Keratinocyte (primary cell): ENCODE measurements around the gene PIGT. TPM values are rescaled to one million over a fixed set of nuclear protein-coding genes. Genes with fewer than 3 reads are reported as not detected.

Experiments
- DNase-seq: peaks from one replicate; pipeline ENCODE4 v3.0.0-alpha.2; 2011; ENCODE audit warnings: low read depth, missing footprints, low spot score
- FAIRE-seq: peaks from 2 replicates; lab custom pipeline; 2011; peaks lifted over from hg19 to GRCh38; lab: Jason Lieb, UNC
- H2AFZ ChIP-seq: 2 replicates; pipeline ENCODE4 v1.6.0; 2012; ENCODE audit warnings: low read length, control low read depth, inconsistent platforms; ENCODE audit not compliant: control insufficient read depth
- H3K27ac ChIP-seq: 2 replicates; pipeline ENCODE4 v1.5.1; 2011; ENCODE audit warnings: low read length; ENCODE audit not compliant: control insufficient read depth, insufficient read depth
- H3K27me3 ChIP-seq: 3 replicates; pipeline ENCODE4 v1.6.0; 2011; ENCODE audit warnings: low read length; ENCODE audit not compliant: control insufficient read depth, insufficient read depth; ENCODE audit errors: extremely low read depth
- H3K36me3 ChIP-seq, 2 experiments: 2 replicates in 1 of 2; 3 replicates in 1 of 2; pipeline ENCODE4 v1.5.1; 2011; ENCODE audit warnings: low read length in 2 of 2, mild to moderate bottlenecking in 1 of 2; ENCODE audit not compliant: control insufficient read depth in 2 of 2, insufficient read depth in 2 of 2; ENCODE audit errors: extremely low read depth in 1 of 2
- H3K4me1 ChIP-seq: 3 replicates; pipeline ENCODE4 v1.5.1; 2011; ENCODE audit warnings: low read length; ENCODE audit not compliant: control insufficient read depth, insufficient read depth; ENCODE audit errors: extremely low read depth
- H3K4me2 ChIP-seq: 3 replicates; pipeline ENCODE4 v1.6.0; 2011; ENCODE audit warnings: low read depth, low read length; ENCODE audit not compliant: control insufficient read depth, insufficient read depth; ENCODE audit errors: extremely low read depth
- H3K4me3 ChIP-seq, 3 experiments: fragments of 200-600 bp in 1 of 3; sonication (generic) in 1 of 3; 2 replicates in 2 of 3; 3 replicates in 1 of 3; pipeline ENCODE4 v1.5.1; 2011 to 2016; ENCODE audit warnings: low read length in 3 of 3, mild to moderate bottlenecking in 3 of 3, control low read depth in 2 of 3, inconsistent platforms in 1 of 3, low read depth in 1 of 3, mixed read lengths in 1 of 3, mixed run types in 1 of 3, moderate library complexity in 1 of 3; ENCODE audit not compliant: control insufficient read depth in 2 of 3, insufficient read depth in 2 of 3; ENCODE audit errors: extremely low read depth in 1 of 3
- H3K79me2 ChIP-seq: 2 replicates; pipeline ENCODE4 v1.6.0; 2012; ENCODE audit warnings: low read length; ENCODE audit not compliant: control insufficient read depth, insufficient read depth
- H3K9ac ChIP-seq: 3 replicates; pipeline ENCODE4 v1.6.0; 2011; ENCODE audit warnings: low read length; ENCODE audit not compliant: control insufficient read depth, insufficient read depth; ENCODE audit errors: extremely low read depth
- H3K9me1 ChIP-seq: 3 replicates; pipeline ENCODE4 v1.6.0; 2011; ENCODE audit warnings: low read length; ENCODE audit not compliant: control insufficient read depth, insufficient read depth; ENCODE audit errors: extremely low read depth
- H3K9me3 ChIP-seq: 2 replicates; pipeline ENCODE4 v1.5.1; 2012; ENCODE audit warnings: low read depth, low read length; ENCODE audit not compliant: control insufficient read depth
- H4K20me1 ChIP-seq: 3 replicates; pipeline ENCODE4 v1.6.0; 2011; ENCODE audit warnings: low read length; ENCODE audit not compliant: control insufficient read depth, insufficient read depth; ENCODE audit errors: extremely low read depth
- EZH2 ChIP-seq: IDR thresholded peaks from one replicate; pipeline ENCODE4 v1.6.1; 2012; ENCODE audit warnings: inconsistent platforms, mild to moderate bottlenecking, low read length, moderate library complexity
- dilution Hi-C: fragments of 300-500 bp; cut with MboI; formaldehyde crosslinking; loops from one replicate; pipeline ENCODE4 v1.7.0; 2020; ENCODE audit warnings: low sequenced_read_pairs; ENCODE audit not compliant: extremely low pct_ligation_motif_present
- polyA plus RNA-seq, 5 experiments: library from polyadenylated mRNA; depleted of rRNA in 3 of 5; stranded (reverse) in 3 of 5; stranded (forward) in 1 of 5; unstranded in 1 of 5; fragments of >200 nt; gene quantifications; 1 replicate in 1 of 5; 2 replicates in 3 of 5; 3 replicates in 1 of 5; pipeline versions ENCODE4 v1.2.1 to v1.2.3, GENCODE V29; 2011 to 2012; ENCODE audit warnings: missing spikeins in 2 of 5, low read depth in 1 of 5, low replicate concordance in 1 of 5
- TF ChIP-seq, protein P1 (sequence below), 3 experiments: IDR thresholded peaks in 1 of 3; conservative IDR thresholded peaks in 1 of 3; optimal IDR thresholded peaks in 1 of 3; 2 replicates in 2 of 3; 3 replicates in 1 of 3; pipeline versions ENCODE3 to v1.5.1; 2011; ENCODE audit warnings: low read length in 3 of 3, mild to moderate bottlenecking in 3 of 3, moderate library complexity in 2 of 3, control low read depth in 1 of 3, inconsistent platforms in 1 of 3; ENCODE audit not compliant: insufficient read depth in 2 of 3; ENCODE audit errors: extremely low read depth in 1 of 3

The PIGT gene
- polyA plus RNA-seq, 1 donor (not counting 4 experiments of a cell fraction or from before 2014, with no cell fraction given), result 26.5 TPM

DNA sequence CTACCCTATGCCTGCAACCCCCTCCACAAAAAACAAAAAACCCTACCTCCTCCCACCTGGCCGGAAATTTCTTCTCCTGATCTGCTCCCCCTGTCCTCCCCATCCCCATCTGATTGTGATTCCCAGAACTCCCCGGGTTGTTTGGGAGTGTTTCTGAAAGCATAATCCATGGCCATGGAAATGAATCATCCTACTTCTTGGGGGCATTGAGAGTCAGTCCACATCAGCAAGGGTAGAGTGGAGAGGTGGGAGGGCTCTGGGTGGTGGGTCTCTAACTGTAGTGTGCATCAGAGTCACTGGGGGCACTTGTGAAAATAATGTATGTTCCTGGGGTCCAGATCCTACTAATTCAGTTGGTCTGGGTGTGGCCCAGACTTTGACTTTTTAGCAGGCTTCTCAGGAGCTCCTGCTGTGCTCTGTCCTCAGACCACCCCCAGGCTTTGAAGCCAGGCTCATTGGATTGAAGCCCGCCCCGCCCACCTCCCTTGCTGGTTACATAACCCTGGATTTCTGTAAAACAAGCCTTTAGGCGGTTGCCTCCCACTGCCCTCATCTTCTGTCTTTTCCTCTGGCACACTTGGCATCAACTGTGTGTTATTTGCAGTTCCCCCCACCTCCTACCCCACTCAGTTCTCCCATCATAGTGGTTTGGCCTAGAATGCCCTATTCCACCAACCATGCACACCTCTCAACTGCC lies 10.5 kb downstream of the PIGT start:
- H3K4me2 ChIP-seq, result no peak overlapping the region
- no peaks in the 10 kb centered on the region for H3K79me2 ChIP-seq
- dilution Hi-C loops, result no loop called here
- H3K9me3 ChIP-seq, result no peaks in the 10 kb centered on the region
- FAIRE-seq (no peak), DNase-seq (no peak)
- no peaks in the 10 kb centered on the region for H3K4me1 ChIP-seq
- no peak for TF ChIP-seq EZH2
- TF ChIP-seq, protein P1, sequence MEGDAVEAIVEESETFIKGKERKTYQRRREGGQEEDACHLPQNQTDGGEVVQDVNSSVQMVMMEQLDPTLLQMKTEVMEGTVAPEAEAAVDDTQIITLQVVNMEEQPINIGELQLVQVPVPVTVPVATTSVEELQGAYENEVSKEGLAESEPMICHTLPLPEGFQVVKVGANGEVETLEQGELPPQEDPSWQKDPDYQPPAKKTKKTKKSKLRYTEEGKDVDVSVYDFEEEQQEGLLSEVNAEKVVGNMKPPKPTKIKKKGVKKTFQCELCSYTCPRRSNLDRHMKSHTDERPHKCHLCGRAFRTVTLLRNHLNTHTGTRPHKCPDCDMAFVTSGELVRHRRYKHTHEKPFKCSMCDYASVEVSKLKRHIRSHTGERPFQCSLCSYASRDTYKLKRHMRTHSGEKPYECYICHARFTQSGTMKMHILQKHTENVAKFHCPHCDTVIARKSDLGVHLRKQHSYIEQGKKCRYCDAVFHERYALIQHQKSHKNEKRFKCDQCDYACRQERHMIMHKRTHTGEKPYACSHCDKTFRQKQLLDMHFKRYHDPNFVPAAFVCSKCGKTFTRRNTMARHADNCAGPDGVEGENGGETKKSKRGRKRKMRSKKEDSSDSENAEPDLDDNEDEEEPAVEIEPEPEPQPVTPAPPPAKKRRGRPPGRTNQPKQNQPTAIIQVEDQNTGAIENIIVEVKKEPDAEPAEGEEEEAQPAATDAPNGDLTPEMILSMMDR (optimal IDR thresholded peaks at IDR 0.05 in 1 of 3, IDR thresholded peaks at IDR 0.05 in 1 of 3, conservative IDR thresholded peaks at IDR 0.05 in 1 of 3; ENCODE audit: extremely low read depth in 1 of 3, insufficient read depth in 2 of 3, low read length in 3 of 3), result no peak
- H3K9ac ChIP-seq, result no peak overlapping the region
- H3K27ac ChIP-seq, result no peak overlapping the region
- H2AFZ ChIP-seq, result no peak overlapping the region
- H4K20me1 ChIP-seq, result no peaks in the 10 kb centered on the region
- no peaks in the 10 kb centered on the region for H3K9me1 ChIP-seq
- peaks cover 6 to 16% of the 10 kb centered on the region in 2 experiments for H3K36me3 ChIP-seq
- no peak overlapping the region for H3K4me3 ChIP-seq
- H3K27me3 ChIP-seq, result no peaks in the 10 kb centered on the region

DNA sequence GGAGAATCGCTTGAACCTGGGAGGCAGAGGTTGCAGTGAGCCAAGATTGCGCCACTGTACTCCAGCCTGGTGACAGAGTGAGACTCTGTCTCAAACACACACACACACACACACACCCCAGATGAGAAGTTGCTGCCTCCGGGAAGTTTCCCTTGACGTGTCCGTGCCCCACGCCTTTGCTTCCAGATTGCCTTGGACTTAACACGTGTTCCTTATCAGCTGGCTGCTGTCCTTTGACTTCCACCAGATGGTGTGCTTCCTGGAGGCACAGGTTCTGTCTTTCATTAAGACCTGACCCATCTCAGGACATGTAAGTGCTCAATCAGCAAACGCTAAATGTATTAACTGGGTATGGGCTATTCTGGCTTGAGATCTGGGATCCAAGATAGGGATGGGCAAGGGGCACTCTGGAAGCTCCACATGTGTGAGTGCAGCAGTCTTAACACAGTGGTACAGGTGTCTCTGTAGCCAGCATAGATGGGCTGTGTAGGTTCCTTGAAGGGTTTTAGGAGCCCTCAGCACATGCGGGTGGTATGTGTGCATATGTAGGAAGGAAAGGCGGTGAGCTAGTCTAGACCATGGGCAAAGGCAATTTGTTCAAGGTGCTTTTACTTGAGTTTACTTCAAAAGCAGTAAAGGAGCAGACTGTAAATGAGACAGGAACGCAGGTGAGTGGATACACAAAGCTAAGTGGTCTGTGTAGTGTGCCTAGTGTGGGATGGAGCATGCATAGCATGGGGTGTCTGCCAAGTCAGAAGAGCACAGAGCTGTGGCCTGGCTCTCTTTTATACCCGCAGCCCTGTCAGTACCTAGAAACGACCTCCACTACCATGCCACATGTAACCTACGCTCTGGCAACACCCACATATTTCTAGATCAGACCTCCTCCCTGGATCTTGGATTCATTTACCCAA lies 11.6 kb downstream of the PIGT start:
- H3K36me3 ChIP-seq, result peaks cover 6 to 16% of the 10 kb centered on the region in 2 experiments
- no peak for TF ChIP-seq EZH2
- TF ChIP-seq, protein P1 (optimal IDR thresholded peaks at IDR 0.05 in 1 of 3, IDR thresholded peaks at IDR 0.05 in 1 of 3, conservative IDR thresholded peaks at IDR 0.05 in 1 of 3; ENCODE audit: extremely low read depth in 1 of 3, insufficient read depth in 2 of 3, low read length in 3 of 3), result no peak
- H3K9me3 ChIP-seq, result no peaks in the 10 kb centered on the region
- dilution Hi-C loops, result no loop called here
- no peaks in the 10 kb centered on the region for H3K4me1 ChIP-seq
- H3K27me3 ChIP-seq, result no peaks in the 10 kb centered on the region
- no peak overlapping the region for H3K9ac ChIP-seq
- H3K27ac ChIP-seq, result no peak overlapping the region
- H3K4me3 ChIP-seq, result no peak overlapping the region
- H3K79me2 ChIP-seq, result no peaks in the 10 kb centered on the region
- H4K20me1 ChIP-seq, result no peaks in the 10 kb centered on the region
- no peak overlapping the region for H3K4me2 ChIP-seq
- no peak for FAIRE-seq
- DNase-seq, result no peak
- no peaks in the 10 kb centered on the region for H3K9me1 ChIP-seq
- H2AFZ ChIP-seq, result no peak overlapping the region
